B cell (primary cell): ENCODE results near the gene MGST1.

Experiments used
- EZH2 ChIP-seq: IDR thresholded peaks from 2 replicates; pipeline ENCODE4 v1.6.1; 2012; ENCODE audit warnings: borderline replicate concordance, low read depth, mild to moderate bottlenecking, moderate library complexity, low read length; ENCODE audit not compliant: insufficient read depth, poor library complexity, severe bottlenecking
- TF ChIP-seq, protein P1 (sequence below): fragments of 200-600 bp; IDR thresholded peaks from one replicate; pipeline ENCODE4 v1.8.0; 2022; ENCODE audit warnings: antibody characterized with exemption, mild to moderate bottlenecking

GRCh38 chr12:16310934-16311333, 36.5 kb upstream of the MGST1 start:
- no peak for TF ChIP-seq EZH2
- TF ChIP-seq, protein P1, sequence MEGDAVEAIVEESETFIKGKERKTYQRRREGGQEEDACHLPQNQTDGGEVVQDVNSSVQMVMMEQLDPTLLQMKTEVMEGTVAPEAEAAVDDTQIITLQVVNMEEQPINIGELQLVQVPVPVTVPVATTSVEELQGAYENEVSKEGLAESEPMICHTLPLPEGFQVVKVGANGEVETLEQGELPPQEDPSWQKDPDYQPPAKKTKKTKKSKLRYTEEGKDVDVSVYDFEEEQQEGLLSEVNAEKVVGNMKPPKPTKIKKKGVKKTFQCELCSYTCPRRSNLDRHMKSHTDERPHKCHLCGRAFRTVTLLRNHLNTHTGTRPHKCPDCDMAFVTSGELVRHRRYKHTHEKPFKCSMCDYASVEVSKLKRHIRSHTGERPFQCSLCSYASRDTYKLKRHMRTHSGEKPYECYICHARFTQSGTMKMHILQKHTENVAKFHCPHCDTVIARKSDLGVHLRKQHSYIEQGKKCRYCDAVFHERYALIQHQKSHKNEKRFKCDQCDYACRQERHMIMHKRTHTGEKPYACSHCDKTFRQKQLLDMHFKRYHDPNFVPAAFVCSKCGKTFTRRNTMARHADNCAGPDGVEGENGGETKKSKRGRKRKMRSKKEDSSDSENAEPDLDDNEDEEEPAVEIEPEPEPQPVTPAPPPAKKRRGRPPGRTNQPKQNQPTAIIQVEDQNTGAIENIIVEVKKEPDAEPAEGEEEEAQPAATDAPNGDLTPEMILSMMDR, result no peak
